Upper lobe of right lung (tissue), 1 donor: ENCODE results near the gene CES3. TPM values are rescaled to one million over a fixed set of nuclear protein-coding genes. Genes with fewer than 3 reads are reported as not detected.

Source experiments
- ATAC-seq: fragments of 200-7000 bp; cut with Tn5 transposase; one replicate; pipeline ENCODE4 v1.9.1; 2020; ENCODE audit warnings: mild to moderate bottlenecking, moderate library complexity
- DNase-seq: peaks from one replicate; pipeline ENCODE4 v3.0.0-alpha.2; 2020
- H3K27ac ChIP-seq: fragments of 200-600 bp; one replicate; pipeline ENCODE4 v1.8.0; 2022
- H3K27me3 ChIP-seq: fragments of 200-600 bp; one replicate; pipeline ENCODE4 v1.8.0; 2022; ENCODE audit warnings: mild to moderate bottlenecking
- H3K36me3 ChIP-seq: fragments of 200-600 bp; one replicate; pipeline ENCODE4 v1.8.0; 2022
- H3K4me1 ChIP-seq: fragments of 200-600 bp; one replicate; pipeline ENCODE4 v1.8.0; 2022
- H3K4me3 ChIP-seq: fragments of 200-600 bp; one replicate; pipeline ENCODE4 v1.8.0; 2022; ENCODE audit warnings: mild to moderate bottlenecking
- H3K9me3 ChIP-seq: fragments of 200-600 bp; one replicate; pipeline ENCODE4 v1.8.0; 2022
- CTCF ChIP-seq: fragments of 200-600 bp; IDR thresholded peaks from one replicate; pipeline ENCODE4 v1.8.0; 2022; ENCODE audit warnings: antibody characterized with exemption
- intact Hi-C: fragments of 100-400 bp; cut with DNase I; formaldehyde crosslinking; loops from one replicate; pipeline ENCODE4 v1.11.0; 2022
- total RNA-seq: library from RNA; stranded (reverse); fragmentation: NEBNext Ultra II Directional; extraction: Animal tissue kit (Norgen Biotek cat#: 25700); gene quantifications from one replicate; pipeline ENCODE4 v1.2.1, GENCODE V29; 2021
- donor health status: DM: no; HTN: yes; CAD: no; lungs with severe emphysema.

CES3 gene
- total RNA-seq, 1 donor from 2014 or later = 3.4 TPM

GRCh38 chr16:67016143-67016542 lies 55.1 kb downstream of the CES3 start:
- intact Hi-C loops = no loop called here
- H3K27ac ChIP-seq = no peak overlapping the region
- peak; percentile 12 for DNase-seq
- H3K4me3 ChIP-seq = no peak overlapping the region
- no peak for TF ChIP-seq CTCF
- peaks cover 5% of the 10 kb centered on the region for H3K4me1 ChIP-seq
- ATAC-seq = no peak
- H3K9me3 ChIP-seq = no peaks in the 10 kb centered on the region
- H3K36me3 ChIP-seq = no peaks in the 10 kb centered on the region
- no peaks in the 10 kb centered on the region for H3K27me3 ChIP-seq

- no peak for ATAC-seq
- Histone ChIP-seq H3K27me3 (no peaks in the 10 kb centered on the region), H3K36me3 (no peaks in the 10 kb centered on the region), H3K27ac (no peak overlapping the region), H3K4me3 (no peak overlapping the region), H3K9me3 (no peaks in the 10 kb centered on the region), H3K4me1 (peaks cover 5% of the 10 kb centered on the region)
- intact Hi-C loops = no loop called here
- no peak for TF ChIP-seq CTCF
- DNase-seq = peak; percentile 46
Observed at GRCh38 chr16:67016681-67017420, 55.8 kb downstream of the CES3 start.

DNA sequence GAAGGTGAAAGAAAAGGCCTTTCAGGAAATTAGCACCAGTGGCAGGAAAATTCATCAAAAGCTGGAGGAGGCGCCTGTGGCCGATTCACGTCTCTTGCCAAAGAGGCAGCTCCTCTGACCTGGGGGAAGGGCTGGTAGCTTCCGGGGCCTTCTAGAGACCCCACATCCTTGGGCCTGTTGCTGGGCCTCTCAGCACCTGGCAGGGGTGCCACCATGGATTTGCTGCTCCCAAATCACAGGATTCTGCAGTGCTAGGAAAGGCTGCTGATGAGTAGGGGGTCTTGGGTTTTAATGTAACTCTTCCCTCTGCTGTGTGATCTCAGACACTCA lies 56.3 kb downstream of the CES3 start:
- no peaks in the 10 kb centered on the region for H3K27me3 ChIP-seq
- no peak overlapping the region for H3K4me3 ChIP-seq
- H3K27ac ChIP-seq = no peak overlapping the region
- intact Hi-C loops = no loop called here
- ATAC-seq (no peak), DNase-seq (peak; percentile 22)
- peaks cover 5% of the 10 kb centered on the region for H3K4me1 ChIP-seq
- H3K36me3 ChIP-seq = no peaks in the 10 kb centered on the region
- TF ChIP-seq CTCF = no peak
- no peaks in the 10 kb centered on the region for H3K9me3 ChIP-seq

- ATAC-seq = peak; percentile 92
- peaks cover 5% of the 10 kb centered on the region for H3K4me1 ChIP-seq
- no peak overlapping the region for H3K27ac ChIP-seq
- intact Hi-C loops = no loop called here
- H3K4me3 ChIP-seq = no peak overlapping the region
- TF ChIP-seq CTCF = peak; percentile 62
- no peaks in the 10 kb centered on the region for H3K36me3 ChIP-seq
- no peaks in the 10 kb centered on the region for H3K27me3 ChIP-seq
- peak; percentile 82 for DNase-seq
- no peaks in the 10 kb centered on the region for H3K9me3 ChIP-seq
Observed at GRCh38 chr16:67017810-67018488, 56.9 kb downstream of the CES3 start.

DNA sequence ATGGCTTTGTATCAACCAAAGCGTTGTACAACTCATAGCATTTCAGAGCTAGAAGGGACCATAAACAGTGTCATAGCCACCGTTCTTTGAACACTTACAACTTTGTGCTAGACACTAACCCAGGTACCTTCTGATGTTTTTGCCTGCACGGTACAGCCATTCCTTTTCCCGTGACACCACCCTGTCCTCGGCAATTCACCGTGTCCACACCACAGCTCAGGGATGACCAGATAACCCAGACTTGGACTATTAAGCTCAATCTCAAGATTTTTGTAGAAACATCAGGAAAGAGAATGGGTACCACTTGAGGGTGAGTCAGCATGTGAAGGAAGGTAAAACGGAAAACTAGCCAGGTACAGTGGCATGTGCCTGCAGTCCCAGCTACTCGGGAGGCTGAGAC lies 58.1 kb downstream of the CES3 start:
- Histone ChIP-seq H3K4me3 (no peak overlapping the region), H3K27ac (no peak overlapping the region), H3K27me3 (no peaks in the 10 kb centered on the region), H3K9me3 (no peaks in the 10 kb centered on the region), H3K4me1 (peaks cover 5% of the 10 kb centered on the region), H3K36me3 (no peaks in the 10 kb centered on the region)
- no peak for TF ChIP-seq CTCF
- no peak for DNase-seq
- no peak for ATAC-seq
- intact Hi-C loops = no loop called here
